Ascending aorta (tissue), 2 donors: Measurements from ENCODE around the gene SYNRG. TPM values are rescaled to one million over a fixed set of nuclear protein-coding genes. Genes with fewer than 3 reads are reported as not detected.

Experiments
- DNase-seq, 2 donors: peaks; one replicate each; pipeline ENCODE4 v3.0.0-alpha.2; 2019; ENCODE audit warnings: low spot score in 2 of 2
- H3K27ac ChIP-seq, 2 donors: fragments of 200-600 bp; sonication (generic); one replicate each; pipeline ENCODE4 v1.5.1; 2016 to 2017; ENCODE audit warnings: mild to moderate bottlenecking in 1 of 2
- H3K27me3 ChIP-seq: fragments of 200-600 bp; sonication (generic); one replicate; pipeline ENCODE4 v1.5.1; 2017
- H3K36me3 ChIP-seq, 2 donors: fragments of 200-600 bp; sonication (generic); one replicate each; pipeline ENCODE4 v1.5.1; 2016
- H3K4me1 ChIP-seq, 2 donors: fragments of 200-600 bp; sonication (generic); one replicate each; pipeline ENCODE4 v1.5.1; 2016 to 2017; ENCODE audit warnings: mild to moderate bottlenecking in 1 of 2
- H3K4me3 ChIP-seq, 2 donors: fragments of 200-600 bp; sonication (generic); one replicate each; pipeline ENCODE4 v1.5.1; 2016 to 2017; ENCODE audit warnings: mild to moderate bottlenecking in 1 of 2
- H3K9me3 ChIP-seq, 2 donors: fragments of 200-600 bp; sonication (generic); one replicate each; pipeline ENCODE4 v1.5.1; 2016
- CTCF ChIP-seq, 3 experiments: fragments of 200-600 bp in 2 of 3; fragments of 450-650 bp in 1 of 3; sonication (generic) in 2 of 3; IDR thresholded peaks; one replicate each; pipeline ENCODE4 v1.5.1; 2016 to 2019; ENCODE audit warnings: antibody characterized with exemption in 3 of 3, mild to moderate bottlenecking in 1 of 3, moderate library complexity in 1 of 3
- intact Hi-C: fragments of 100-400 bp; cut with DNase I; formaldehyde crosslinking; loops from one replicate; pipeline ENCODE4 v1.15.1; 2023
- total RNA-seq: library from RNA; depleted of rRNA; stranded (reverse); fragments of >200 nt; gene quantifications from one replicate; pipeline ENCODE4 v1.1.0, GENCODE V29; 2016

SYNRG gene
- total RNA-seq, 1 donor from 2014 or later, result 47.1 TPM

- no peak for TF ChIP-seq CTCF (IDR thresholded peaks at IDR 0.05)
- Histone ChIP-seq H3K4me1 (no peaks in the 10 kb centered on the region), H3K9me3 (no peaks in the 10 kb centered on the region), H3K27me3 (no peaks in the 10 kb centered on the region), H3K36me3 (peaks cover 24 to 36% of the 10 kb centered on the region in 2 donors), H3K27ac (no peak overlapping the region), H3K4me3 (no peak overlapping the region)
- DNase-seq, result no peak
- intact Hi-C loops, result loop anchor here (10.0 kb wide), 2 partner anchors 536 to 886 kb away; partner anchors contain the start of genes AATF and DHRS11
Observed at GRCh38 chr17:37480427-37480826, 128.8 kb downstream of the SYNRG start.

GRCh38 chr17:37479025-37479424 lies 130.2 kb downstream of the SYNRG start:
- Histone ChIP-seq H3K4me1 (no peaks in the 10 kb centered on the region), H3K36me3 (peaks cover 37 to 50% of the 10 kb centered on the region in 2 donors), H3K27ac (no peak overlapping the region), H3K4me3 (no peak overlapping the region), H3K9me3 (no peaks in the 10 kb centered on the region), H3K27me3 (no peaks in the 10 kb centered on the region)
- DNase-seq, result no peak
- intact Hi-C loops, result no loop called here
- TF ChIP-seq CTCF (IDR thresholded peaks at IDR 0.05), result no peak

- H3K4me1 ChIP-seq, result no peaks in the 10 kb centered on the region
- no peak overlapping the region for H3K4me3 ChIP-seq
- H3K27me3 ChIP-seq, result no peaks in the 10 kb centered on the region
- TF ChIP-seq CTCF (IDR thresholded peaks at IDR 0.05), result no peak
- DNase-seq, result no peak
- H3K36me3 ChIP-seq, result peaks cover 45 to 58% of the 10 kb centered on the region in 2 donors
- intact Hi-C loops, result no loop called here
- H3K27ac ChIP-seq, result no peak overlapping the region
- no peaks in the 10 kb centered on the region for H3K9me3 ChIP-seq
Observed at GRCh38 chr17:37478187-37478586, 131.0 kb downstream of the SYNRG start.

- intact Hi-C loops, result no loop called here
- H3K4me3 ChIP-seq, result no peak overlapping the region
- H3K9me3 ChIP-seq, result no peaks in the 10 kb centered on the region
- peaks cover 55 to 73% of the 10 kb centered on the region in 2 donors for H3K36me3 ChIP-seq
- no peak overlapping the region for H3K27ac ChIP-seq
- no peak for TF ChIP-seq CTCF (IDR thresholded peaks at IDR 0.05)
- H3K27me3 ChIP-seq, result no peaks in the 10 kb centered on the region
- DNase-seq, result no peak
- H3K4me1 ChIP-seq, result no peaks in the 10 kb centered on the region
Observed at GRCh38 chr17:37476431-37477120, 132.6 kb downstream of the SYNRG start.

- H3K27me3 ChIP-seq, result no peaks in the 10 kb centered on the region
- no peak overlapping the region for H3K4me3 ChIP-seq
- no peak overlapping the region for H3K27ac ChIP-seq
- H3K9me3 ChIP-seq, result no peaks in the 10 kb centered on the region
- no peak for DNase-seq
- intact Hi-C loops, result no loop called here
- TF ChIP-seq CTCF (IDR thresholded peaks at IDR 0.05), result no peak
- H3K36me3 ChIP-seq, result peaks cover 61 to 80% of the 10 kb centered on the region in 2 donors
- H3K4me1 ChIP-seq, result no peaks in the 10 kb centered on the region
Observed at GRCh38 chr17:37475731-37476420, 133.3 kb downstream of the SYNRG start.
